ENCODE measurements around the gene SHROOM2. TPM values are rescaled to one million over a fixed set of nuclear protein-coding genes. Genes with fewer than 3 reads are reported as not detected.

SHROOM2 gene
- total RNA-seq, 1 donor from 2014 or later = 5.5 TPM

GRCh38 chrX:9938516-9938915 is 152.3 kb downstream of the SHROOM2 start:
- peak; percentile 63 for DNase-seq (ENCODE audit: low read depth)

GRCh38 chrX:9940421-9940820 is 154.2 kb downstream of the SHROOM2 start:
- peak; percentile 81 for DNase-seq (ENCODE audit: low read depth)

- DNase-seq (ENCODE audit: low read depth) = peak; percentile 44
Measured at GRCh38 chrX:9942086-9942485, 155.9 kb downstream of the SHROOM2 start.

- DNase-seq (ENCODE audit: low read depth) = no peak
Measured at GRCh38 chrX:9943420-9943819, 157.2 kb downstream of the SHROOM2 start.

- DNase-seq (ENCODE audit: low read depth) = no peak
Measured at GRCh38 chrX:9947131-9947794, 161.0 kb downstream of the SHROOM2 start.

- no peak for DNase-seq (ENCODE audit: low read depth)
Measured at GRCh38 chrX:9948406-9948805, 162.2 kb downstream of the SHROOM2 start.

- DNase-seq (ENCODE audit: low read depth) = no peak
Measured at GRCh38 chrX:9952300-9952699, 166.1 kb downstream of the SHROOM2 start.

GRCh38 chrX:9953396-9953795 is 167.2 kb downstream of the SHROOM2 start:
- DNase-seq (ENCODE audit: low read depth) = no peak

GRCh38 chrX:9955506-9955905 is 169.3 kb downstream of the SHROOM2 start:
- no peak for DNase-seq (ENCODE audit: low read depth)

- no peak for DNase-seq (ENCODE audit: low read depth)
Measured at GRCh38 chrX:9957743-9958142, 171.5 kb downstream of the SHROOM2 start.

- no peak for DNase-seq (ENCODE audit: low read depth)
Measured at GRCh38 chrX:9958183-9958582, 172.0 kb downstream of the SHROOM2 start.

- no peak for DNase-seq (ENCODE audit: low read depth)
Measured at GRCh38 chrX:9961750-9962149, 175.5 kb downstream of the SHROOM2 start.

GRCh38 chrX:9966775-9967408 is 180.7 kb downstream of the SHROOM2 start, which contains the start of gene CLDN34:
Gene CLDN34, plus strand, starts transcription at chrX:9967358. Its CDS starts 0 bp downstream, at chrX:9967358.
- DNase-seq (ENCODE audit: low read depth) = no peak

GRCh38 chrX:9977635-9978034 is 191.4 kb downstream of the SHROOM2 start:
- DNase-seq (ENCODE audit: low read depth) = no peak

GRCh38 chrX:9980401-9980800 is 194.2 kb downstream of the SHROOM2 start:
- DNase-seq (ENCODE audit: low read depth) = no peak

GRCh38 chrX:9980927-9981326 is 194.7 kb downstream of the SHROOM2 start:
- no peak for DNase-seq (ENCODE audit: low read depth)

GRCh38 chrX:9983441-9983840 is 197.2 kb downstream of the SHROOM2 start:
- DNase-seq (ENCODE audit: low read depth) = no peak

- DNase-seq (ENCODE audit: low read depth) = peak; percentile 4
Measured at GRCh38 chrX:9983846-9984245, 197.6 kb downstream of the SHROOM2 start.

- DNase-seq (ENCODE audit: low read depth) = no peak
Measured at GRCh38 chrX:9988762-9989161, 202.5 kb downstream of the SHROOM2 start.

- DNase-seq (ENCODE audit: low read depth) = no peak
Measured at GRCh38 chrX:9992061-9992460, 205.8 kb downstream of the SHROOM2 start.

GRCh38 chrX:9992724-9993123 is 206.5 kb downstream of the SHROOM2 start:
- no peak for DNase-seq (ENCODE audit: low read depth)

- DNase-seq (ENCODE audit: low read depth) = peak; percentile 74
Measured at GRCh38 chrX:9995855-9996339, 209.7 kb downstream of the SHROOM2 start.

GRCh38 chrX:9997041-9997440 is 210.8 kb downstream of the SHROOM2 start:
- DNase-seq (ENCODE audit: low read depth) = no peak

All from myocyte (in vitro differentiated cells).